GM23248 (cell line): Measurements from ENCODE around the gene RFX2. TPM values are rescaled to one million over a fixed set of nuclear protein-coding genes. Genes with fewer than 3 reads are reported as not detected.
"Not testable (repeated sequence)": the region's sequence is repeated elsewhere in the genome, so short reads cannot be mapped to it uniquely, and the experiment has no call there.

ENCODE experiments used
- DNase-seq: peaks from one replicate; pipeline ENCODE4 v3.0.0-alpha.2; 2015
- H2AFZ ChIP-seq: fragments of 200-600 bp; sonication (generic); 2 replicates; pipeline ENCODE4 v1.6.1; 2016; ENCODE audit warnings: antibody characterized with exemption
- H3F3A ChIP-seq: fragments of 200-600 bp; sonication (generic); 2 replicates; pipeline ENCODE4 v1.6.1; 2016; ENCODE audit warnings: mild to moderate bottlenecking, antibody characterized with exemption, mixed run types; ENCODE audit not compliant: insufficient read depth
- H3K27ac ChIP-seq: fragments of 200-600 bp; sonication (generic); 2 replicates; pipeline ENCODE4 v1.5.1; 2016; ENCODE audit warnings: mild to moderate bottlenecking
- H3K27me3 ChIP-seq: fragments of 200-600 bp; sonication (generic); replicated peaks from 2 replicates; pipeline ENCODE4 v1.6.1; 2016; ENCODE audit warnings: mild to moderate bottlenecking; ENCODE audit not compliant: insufficient read depth
- H3K36me3 ChIP-seq: fragments of 200-600 bp; sonication (generic); 2 replicates; pipeline ENCODE4 v1.6.1; 2016; ENCODE audit warnings: low read depth, mild to moderate bottlenecking
- H3K4me1 ChIP-seq: fragments of 200-600 bp; sonication (generic); 2 replicates; pipeline ENCODE4 v1.6.1; 2016; ENCODE audit warnings: mild to moderate bottlenecking; ENCODE audit not compliant: insufficient read depth
- H3K4me2 ChIP-seq: fragments of 200-600 bp; sonication (generic); one replicate; pipeline ENCODE4 v1.6.1; 2016; ENCODE audit warnings: mild to moderate bottlenecking; ENCODE audit not compliant: unreplicated experiment
- H3K4me3 ChIP-seq: fragments of 200-600 bp; sonication (generic); 2 replicates; pipeline ENCODE4 v1.5.1; 2016; ENCODE audit warnings: mild to moderate bottlenecking
- H3K79me2 ChIP-seq: fragments of 200-600 bp; sonication (generic); 2 replicates; pipeline ENCODE4 v1.6.1; 2016; ENCODE audit warnings: mild to moderate bottlenecking; ENCODE audit not compliant: insufficient read depth
- H3K9ac ChIP-seq: fragments of 200-600 bp; sonication (generic); 2 replicates; pipeline ENCODE4 v1.6.1; 2016; ENCODE audit warnings: mild to moderate bottlenecking
- H3K9me2 ChIP-seq: fragments of 200-600 bp; sonication (generic); 2 replicates; pipeline ENCODE4 v1.6.1; 2016; ENCODE audit warnings: mixed run types, mild to moderate bottlenecking, moderate library complexity; ENCODE audit not compliant: insufficient read depth
- H3K9me3 ChIP-seq: fragments of 200-600 bp; sonication (generic); one replicate; pipeline ENCODE4 v1.6.1; 2017; ENCODE audit warnings: low read depth
- H4K20me1 ChIP-seq: fragments of 200-600 bp; sonication (generic); 2 replicates; pipeline ENCODE4 v1.6.0; 2016; ENCODE audit not compliant: insufficient read depth
- EZH2 ChIP-seq: fragments of 200-600 bp; sonication (generic); IDR thresholded peaks from 2 replicates; pipeline ENCODE4 v1.6.1; 2018; ENCODE audit warnings: antibody characterized with exemption, mild to moderate bottlenecking; ENCODE audit not compliant: insufficient read depth, poor library complexity, severe bottlenecking
- EZH2phosphoT487 ChIP-seq: fragments of 200-600 bp; sonication (generic); IDR thresholded peaks from 2 replicates; pipeline ENCODE4 v1.6.1; 2018; ENCODE audit warnings: antibody characterized with exemption, moderate library complexity, mild to moderate bottlenecking, low read depth; ENCODE audit not compliant: insufficient read depth
- WGBS, 2 experiments: methylation state at CpG; one replicate each; pipeline ENCODE4 v1.1.6; 2015 to 2017; ENCODE audit warnings: low lambda C conversion rate in 2 of 2, low coverage in 1 of 2; ENCODE audit errors: missing lambda C conversion rate in 2 of 2; 5-methylcytosine and 5-hydroxymethylcytosine counted together
- in situ Hi-C: fragments of 300-500 bp; cut with MboI; formaldehyde crosslinking; loops from 2 replicates; pipeline ENCODE4 v1.15.0; 2020
- polyA plus RNA-seq: library from polyadenylated mRNA; unstranded; fragments of >200 nt; fragmentation: Nextera tagmentation; extraction: Ambion mirVana; gene quantifications from 2 replicates; pipeline ENCODE4 v1.2.1, GENCODE V29; 2016
- total RNA-seq: library from RNA; depleted of rRNA; stranded (reverse); fragments of >200 nt; shearing (Covaris generic); gene quantifications from 2 replicates; pipeline ENCODE4 v1.2.3, GENCODE V29; 2014

The RFX2 gene
- total and polyA plus RNA-seq, 2 experiments from 2014 or later = 11.3 to 13.1 TPM

DNA sequence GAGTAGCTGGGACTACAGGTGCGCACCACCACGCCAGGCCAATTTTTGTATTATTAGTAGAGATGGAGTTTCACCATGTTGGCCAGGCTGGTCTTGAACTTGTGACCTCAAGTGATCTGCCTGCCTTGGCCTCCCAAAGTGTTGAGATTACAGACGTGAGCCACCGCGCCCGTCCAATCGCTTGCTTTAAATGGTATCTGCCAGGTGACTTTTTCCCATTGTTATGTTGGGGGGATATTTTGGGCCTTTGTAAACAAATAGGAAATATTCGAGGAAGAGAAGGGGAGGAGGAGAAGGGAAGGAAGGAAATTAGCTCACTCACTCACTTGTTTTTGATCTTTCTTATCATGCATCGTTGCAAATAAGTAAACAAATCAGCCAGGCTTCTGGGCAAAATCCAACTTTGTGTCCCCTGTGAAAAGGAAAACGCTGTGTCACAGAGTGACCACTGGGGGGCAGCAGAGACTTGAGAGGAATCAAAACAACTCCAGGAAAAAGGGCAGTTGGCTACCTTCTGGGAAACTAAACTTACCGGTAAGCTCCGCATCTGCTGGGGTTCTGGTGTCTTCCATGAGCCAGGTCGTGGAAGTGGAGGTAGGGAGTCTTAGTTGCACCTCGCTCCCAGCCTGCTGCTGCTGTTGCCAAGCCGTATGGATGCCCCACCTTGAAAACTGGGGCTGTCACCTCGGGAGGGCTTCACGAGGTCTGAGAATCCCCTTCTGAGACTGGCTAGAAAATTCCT is 123.1 kb downstream of the RFX2 start:
- Histone ChIP-seq H2AFZ (peak overlapping the region; percentile 80), H3K36me3 (no peaks in the 10 kb centered on the region), H3K4me1 (peaks cover 21% of the 10 kb centered on the region), H3K9me3 (no peaks in the 10 kb centered on the region), H3K27ac (no peak overlapping the region), H3K9ac (peak overlapping the region; percentile 46), H3K4me3 (peak overlapping the region; percentile 57), H3K9me2 (no peaks in the 10 kb centered on the region), H3K4me2 (peak overlapping the region; percentile 69), H4K20me1 (no peaks in the 10 kb centered on the region), H3K79me2 (no peaks in the 10 kb centered on the region), H3F3A (peaks cover 4% of the 10 kb centered on the region), H3K27me3 (no peaks in the 10 kb centered on the region)
- in situ Hi-C loops = no loop called here
- WGBS, 2 experiments = 27 to 29% methylated on average over 17 of the region's 17 CpGs
- TF ChIP-seq EZH2 = no peak
- TF ChIP-seq EZH2phosphoT487 = no peak
- DNase-seq = peak; percentile 82

DNA sequence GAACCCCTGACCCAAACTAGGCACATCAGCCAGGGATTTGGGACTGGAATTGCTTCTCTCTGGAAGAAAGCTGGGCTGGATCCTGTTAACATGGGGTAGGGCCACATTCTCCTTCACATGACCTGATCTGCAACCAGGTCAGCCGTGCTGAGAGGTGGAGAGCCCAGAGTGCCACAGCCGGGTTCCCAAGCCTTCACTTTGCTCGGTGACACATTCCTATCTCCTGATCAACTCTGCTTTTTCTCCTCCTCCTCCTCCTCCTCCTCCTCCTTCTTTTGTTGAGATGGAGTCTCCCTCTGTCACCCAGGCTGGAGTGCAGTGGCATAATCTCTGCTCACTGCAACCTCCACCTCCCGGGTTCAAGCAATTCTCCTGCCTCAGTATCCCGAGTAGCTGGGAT is 124.5 kb downstream of the RFX2 start:
- H3K36me3 ChIP-seq, H3K9me2 ChIP-seq, in situ Hi-C loops, H3K9ac ChIP-seq, H3K27ac ChIP-seq, H3K4me3 ChIP-seq, H3K9me3 ChIP-seq, H4K20me1 ChIP-seq, H3F3A ChIP-seq, H2AFZ ChIP-seq, DNase-seq, H3K4me2 ChIP-seq, H3K79me2 ChIP-seq, H3K27me3 ChIP-seq: not testable (repeated sequence)
- peaks cover 21% of the 10 kb centered on the region for H3K4me1 ChIP-seq
- 82 to 84% methylated on average over 5 of the region's 5 CpGs for WGBS, 2 experiments

- no peaks in the 10 kb centered on the region for H3K79me2 ChIP-seq
- no peaks in the 10 kb centered on the region for H3K27me3 ChIP-seq
- in situ Hi-C loops = no loop called here
- no peaks in the 10 kb centered on the region for H3K9me2 ChIP-seq
- peak; percentile 67 for DNase-seq
- H3F3A ChIP-seq = peaks cover 4% of the 10 kb centered on the region
- no peak overlapping the region for H3K4me2 ChIP-seq
- TF ChIP-seq EZH2phosphoT487 = no peak
- TF ChIP-seq EZH2 = no peak
- H3K27ac ChIP-seq = 0 out of 2 replicates have a peak overlapping the region, but pooled peaks have one; percentile 27
- 86 to 87% methylated on average over 12 of the region's 12 CpGs for WGBS, 2 experiments
- H3K4me3 ChIP-seq = no peak overlapping the region
- H3K9ac ChIP-seq = no peak overlapping the region
- no peaks in the 10 kb centered on the region for H4K20me1 ChIP-seq
- H3K36me3 ChIP-seq = no peaks in the 10 kb centered on the region
- H3K4me1 ChIP-seq = peaks cover 21% of the 10 kb centered on the region
- H2AFZ ChIP-seq = peak overlapping the region; percentile 25; the same call in 1 of the 2 replicates
- no peaks in the 10 kb centered on the region for H3K9me3 ChIP-seq
Observed at GRCh38 chr19:5985098-5985783, 125.1 kb downstream of the RFX2 start.

GRCh38 chr19:5984600-5984999 is 125.7 kb downstream of the RFX2 start:
- H3K9me3 ChIP-seq = no peaks in the 10 kb centered on the region
- peaks cover 6% of the 10 kb centered on the region; the same call in 1 of the 2 replicates for H3K79me2 ChIP-seq
- H3K36me3 ChIP-seq = no peaks in the 10 kb centered on the region
- no peak overlapping the region for H2AFZ ChIP-seq
- H3K9me2 ChIP-seq = no peaks in the 10 kb centered on the region
- DNase-seq = no peak
- H3K27me3 ChIP-seq = no peaks in the 10 kb centered on the region
- in situ Hi-C loops = no loop called here
- TF ChIP-seq EZH2phosphoT487 (no peak), EZH2 (no peak)
- H3F3A ChIP-seq = peaks cover 4% of the 10 kb centered on the region
- no peak overlapping the region for H3K27ac ChIP-seq
- peaks cover 25% of the 10 kb centered on the region for H3K4me1 ChIP-seq
- H3K9ac ChIP-seq = no peak overlapping the region
- no peak overlapping the region for H3K4me2 ChIP-seq
- H4K20me1 ChIP-seq = no peaks in the 10 kb centered on the region
- H3K4me3 ChIP-seq = no peak overlapping the region
- 86 to 92% methylated on average over 4 of the region's 4 CpGs for WGBS, 2 experiments
